ENCODE results near the gene SNX8. TPM values are rescaled to one million over a fixed set of nuclear protein-coding genes. Genes with fewer than 3 reads are reported as not detected.

The SNX8 gene
- total and polyA plus RNA-seq, 9 of the 15 experiments (the other 6 are each of a cell fraction or from before 2014, with no cell fraction given): 2.7 to 51.6 (median 16.9) TPM

GRCh38 chr7:2241580-2242540 lies 72.4 kb downstream of the SNX8 start, which contains the start of the genes MRM2 and NUDT1 (continued):
- TF ChIP-seq ARHGAP35 (IDR thresholded peaks at IDR 0.05; ENCODE audit: partially characterized antibody) (no peak), TARDBP (IDR thresholded peaks at IDR 0.05) (no peak), FOXA3 (CRISPR knock-in tag; conservative IDR thresholded peaks at IDR 0.05 in 1 of 2, IDR thresholded peaks at IDR 0.05 in 1 of 2) (no peak; a peak in 1 of 4 replicates), ZBED1 (IDR thresholded peaks at IDR 0.05) (no peak), THRAP3 (IDR thresholded peaks at IDR 0.05; ENCODE audit: borderline replicate concordance) (no peak), ZZZ3 (IDR thresholded peaks at IDR 0.05) (no peak), ZNF77 (CRISPR knock-in tag; IDR thresholded peaks at IDR 0.05) (no peak), BDP1 (IDR thresholded peaks at IDR 0.05; ENCODE audit: insufficient read depth, insufficient read length) (no peak), SUPT5H (IDR thresholded peaks at IDR 0.05) (peak; percentile 95), E4F1 (CRISPR knock-in tag; IDR thresholded peaks at IDR 0.05; ENCODE audit: borderline replicate concordance) (no peak), POLR2G (IDR thresholded peaks at IDR 0.05; ENCODE audit: low read depth, low read length) (peak; percentile 98), HES1 (IDR thresholded peaks at IDR 0.05; ENCODE audit: low read depth) (no peak), ZBTB7A (IDR thresholded peaks at IDR 0.05; ENCODE audit: borderline replicate concordance, control insufficient read depth, low read depth, low read length) (peak; percentile 57; the same call in 1 of the 2 replicates), DMBX1 (CRISPR knock-in tag; IDR thresholded peaks at IDR 0.05; ENCODE audit: borderline replicate concordance) (no peak), TCFL5 (CRISPR knock-in tag; conservative IDR thresholded peaks at IDR 0.05) (no peak), TRIM24 (IDR thresholded peaks at IDR 0.05) (no peak), POLR2A (conservative IDR thresholded peaks at IDR 0.05) (peak; percentile 91), CCAR2 (IDR thresholded peaks at IDR 0.05; ENCODE audit: low read depth, low read length) (no peak), E2F4 (CRISPR knock-in tag; IDR thresholded peaks at IDR 0.05; ENCODE audit: low read depth) (peak; percentile 94), KDM2B (CRISPR knock-in tag; IDR thresholded peaks at IDR 0.05) (no peak), ZNF324 (CRISPR knock-in tag; IDR thresholded peaks at IDR 0.05) (no peak)
- TF ChIP-seq, protein P1, sequence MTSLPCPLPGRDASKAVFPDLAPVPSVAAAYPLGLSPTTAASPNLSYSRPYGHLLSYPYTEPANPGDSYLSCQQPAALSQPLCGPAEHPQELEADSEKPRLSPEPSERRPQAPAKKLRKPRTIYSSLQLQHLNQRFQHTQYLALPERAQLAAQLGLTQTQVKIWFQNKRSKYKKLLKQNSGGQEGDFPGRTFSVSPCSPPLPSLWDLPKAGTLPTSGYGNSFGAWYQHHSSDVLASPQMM (CRISPR knock-in tag; IDR thresholded peaks at IDR 0.05): no peak
- TF ChIP-seq, protein P2, sequence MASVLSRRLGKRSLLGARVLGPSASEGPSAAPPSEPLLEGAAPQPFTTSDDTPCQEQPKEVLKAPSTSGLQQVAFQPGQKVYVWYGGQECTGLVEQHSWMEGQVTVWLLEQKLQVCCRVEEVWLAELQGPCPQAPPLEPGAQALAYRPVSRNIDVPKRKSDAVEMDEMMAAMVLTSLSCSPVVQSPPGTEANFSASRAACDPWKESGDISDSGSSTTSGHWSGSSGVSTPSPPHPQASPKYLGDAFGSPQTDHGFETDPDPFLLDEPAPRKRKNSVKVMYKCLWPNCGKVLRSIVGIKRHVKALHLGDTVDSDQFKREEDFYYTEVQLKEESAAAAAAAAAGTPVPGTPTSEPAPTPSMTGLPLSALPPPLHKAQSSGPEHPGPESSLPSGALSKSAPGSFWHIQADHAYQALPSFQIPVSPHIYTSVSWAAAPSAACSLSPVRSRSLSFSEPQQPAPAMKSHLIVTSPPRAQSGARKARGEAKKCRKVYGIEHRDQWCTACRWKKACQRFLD (CRISPR knock-in tag; IDR thresholded peaks at IDR 0.05): no peak

Measured in K562 (cell line).